Activated T-helper 1 cell treated with anti-CD3 and anti-CD28 coated beads, Interleukin-12 subunit alpha, Interleukin-12 subunit beta, Interleukin-2, Interleukin-4 antibody, amounts not matched to agents 30 ng/mL and 10 ng/mL and 1 ng/mL, durations not matched to agents 14 hours and 24 hours and 36 hours (primary cell): ENCODE results near the gene C3. TPM values are rescaled to one million over a fixed set of nuclear protein-coding genes. Genes with fewer than 3 reads are reported as not detected.
"Not testable (repeated sequence)": the region's sequence is repeated elsewhere in the genome, so short reads cannot be mapped to it uniquely, and the experiment has no call there.

Experiments used
- DNase-seq: peaks from one replicate; pipeline ENCODE4 v3.0.0; 2021; ENCODE audit warnings: low spot score
- H3K27ac Mint-ChIP-seq: one replicate; pipeline ENCODE4 v1.8.0; 2021; ENCODE audit warnings: mild to moderate bottlenecking, mixed read lengths
- H3K27me3 Mint-ChIP-seq: one replicate; pipeline ENCODE4 v1.8.0; 2022; ENCODE audit warnings: mild to moderate bottlenecking, moderate library complexity, mixed read lengths; ENCODE audit not compliant: insufficient read depth
- H3K36me3 Mint-ChIP-seq: one replicate; pipeline ENCODE4 v1.8.0; 2021; ENCODE audit warnings: low read depth, mixed read lengths
- H3K4me1 Mint-ChIP-seq: one replicate; pipeline ENCODE4 v1.8.0; 2021; ENCODE audit warnings: low read depth, mixed read lengths
- H3K4me3 Mint-ChIP-seq: one replicate; pipeline ENCODE4 v1.8.0; 2021; ENCODE audit warnings: mild to moderate bottlenecking, moderate library complexity, mixed read lengths
- H3K9me3 Mint-ChIP-seq: one replicate; pipeline ENCODE4 v1.8.0; 2021; ENCODE audit warnings: mixed read lengths
- intact Hi-C: fragments of 100-400 bp; cut with micrococcal nuclease; formaldehyde crosslinking; loops from one replicate; pipeline ENCODE4 v1.15.1; 2024
- total RNA-seq: library from RNA; stranded (reverse); gene quantifications from 2 replicates; pipeline ENCODE4 v1.2.3, GENCODE V29; 2022

C3 gene
- 6.1 and 7.2 TPM in 2 replicates for total RNA-seq

GRCh38 chr19:6720369-6721137, at the start of gene C3:
C3 (minus strand) TSS chr19:6720650; CDS start chr19:6720589, 61 bp downstream.
- Mint-ChIP-seq H3K36me3 (peaks cover 4% of the 10 kb centered on the region), H3K27ac (peak within 1 kb of the TSS; percentile 36), H3K27me3 (peaks cover 4% of the 10 kb centered on the region), H3K4me1 (peaks cover 32% of the 10 kb centered on the region), H3K9me3 (peaks cover 5% of the 10 kb centered on the region), H3K4me3 (no peak within 1 kb of the TSS)
- intact Hi-C loops: loop anchor here (5.0 kb wide), 1 partner anchor 88 kb away; no protein-coding TSS in a partner anchor
- no peak for DNase-seq

- peak overlapping the region; percentile 71 for H3K27ac Mint-ChIP-seq
- peaks cover 61% of the 10 kb centered on the region for H3K4me1 Mint-ChIP-seq
- peaks cover 4% of the 10 kb centered on the region for H3K9me3 Mint-ChIP-seq
- DNase-seq: no peak
- no peak overlapping the region for H3K4me3 Mint-ChIP-seq
- intact Hi-C loops: no loop called here
- no peaks in the 10 kb centered on the region for H3K27me3 Mint-ChIP-seq
- H3K36me3 Mint-ChIP-seq: peaks cover 5% of the 10 kb centered on the region
Observed at GRCh38 chr19:6769006-6769619, 48.7 kb upstream of the C3 start.

- peak; percentile 16 for DNase-seq
- peaks cover 54% of the 10 kb centered on the region for H3K4me1 Mint-ChIP-seq
- peak overlapping the region; percentile 88 for H3K4me3 Mint-ChIP-seq
- peaks cover 4% of the 10 kb centered on the region for H3K9me3 Mint-ChIP-seq
- H3K36me3 Mint-ChIP-seq: peaks cover under 1% of the 10 kb centered on the region
- intact Hi-C loops: no loop called here
- peak overlapping the region; percentile 89 for H3K27ac Mint-ChIP-seq
- H3K27me3 Mint-ChIP-seq: no peaks in the 10 kb centered on the region
Observed at GRCh38 chr19:6768236-6768785, 47.9 kb upstream of the C3 start.

GRCh38 chr19:6767357-6768235, 47.1 kb upstream of the C3 start, which contains the start of gene SH2D3A:
SH2D3A (minus strand) TSS chr19:6767435; CDS start chr19:6763748, 3,687 bp downstream.
- no peaks in the 10 kb centered on the region for H3K36me3 Mint-ChIP-seq
- peak; percentile 93 for DNase-seq
- H3K4me3 Mint-ChIP-seq: peak within 1 kb of the TSS; percentile 88
- peak within 1 kb of the TSS; percentile 89 for H3K27ac Mint-ChIP-seq
- intact Hi-C loops: loop anchor here (1.0 to 2.0 kb wide), 10 partner anchors 14 to 395 kb away; partner anchors contain the start of genes ALKBH7 and GPR108
- peaks cover 4% of the 10 kb centered on the region for H3K9me3 Mint-ChIP-seq
- no peaks in the 10 kb centered on the region for H3K27me3 Mint-ChIP-seq
- H3K4me1 Mint-ChIP-seq: peaks cover 53% of the 10 kb centered on the region

GRCh38 chr19:6767081-6767356, 46.6 kb upstream of the C3 start:
- intact Hi-C loops: loop anchor here (1.0 to 2.0 kb wide), 10 partner anchors 14 to 394 kb away; partner anchors contain the start of genes ALKBH7 and GPR108
- DNase-seq: no peak
- peak overlapping the region; percentile 87 for H3K27ac Mint-ChIP-seq
- H3K4me1 Mint-ChIP-seq: peaks cover 48% of the 10 kb centered on the region
- H3K27me3 Mint-ChIP-seq: no peaks in the 10 kb centered on the region
- H3K9me3 Mint-ChIP-seq: peaks cover 4% of the 10 kb centered on the region
- H3K4me3 Mint-ChIP-seq: peak overlapping the region; percentile 88
- H3K36me3 Mint-ChIP-seq: no peaks in the 10 kb centered on the region

- peaks cover under 1% of the 10 kb centered on the region for H3K36me3 Mint-ChIP-seq
- peak overlapping the region; percentile 88 for H3K4me3 Mint-ChIP-seq
- intact Hi-C loops: loop anchor here (1.0 to 2.0 kb wide), 10 partner anchors 13 to 394 kb away; partner anchors contain the start of genes ALKBH7 and GPR108
- DNase-seq: no peak
- no peaks in the 10 kb centered on the region for H3K9me3 Mint-ChIP-seq
- peaks cover 43% of the 10 kb centered on the region for H3K4me1 Mint-ChIP-seq
- H3K27ac Mint-ChIP-seq: peak overlapping the region; percentile 87
- no peaks in the 10 kb centered on the region for H3K27me3 Mint-ChIP-seq
Observed at GRCh38 chr19:6766357-6767080, 46.1 kb upstream of the C3 start.

GRCh38 chr19:6765738-6766356, 45.4 kb upstream of the C3 start:
- peak overlapping the region; percentile 88 for H3K4me3 Mint-ChIP-seq
- peaks cover 42% of the 10 kb centered on the region for H3K4me1 Mint-ChIP-seq
- no peaks in the 10 kb centered on the region for H3K27me3 Mint-ChIP-seq
- no peak for DNase-seq
- no peaks in the 10 kb centered on the region for H3K9me3 Mint-ChIP-seq
- peak overlapping the region; percentile 87 for H3K27ac Mint-ChIP-seq
- peaks cover 6% of the 10 kb centered on the region for H3K36me3 Mint-ChIP-seq
- intact Hi-C loops: loop anchor here (2.0 kb wide), 1 partner anchor 393 kb away; the partner anchor contains the start of gene ALKBH7

GRCh38 chr19:6762253-6762797, 41.9 kb upstream of the C3 start:
- intact Hi-C loops: not testable (repeated sequence)

GRCh38 chr19:6761053-6761676, 40.7 kb upstream of the C3 start:
- intact Hi-C loops: no loop called here
- DNase-seq: no peak
- H3K4me1 Mint-ChIP-seq: peaks cover 16% of the 10 kb centered on the region
- no peak overlapping the region for H3K4me3 Mint-ChIP-seq
- H3K9me3 Mint-ChIP-seq: no peaks in the 10 kb centered on the region
- no peak overlapping the region for H3K27ac Mint-ChIP-seq
- no peaks in the 10 kb centered on the region for H3K27me3 Mint-ChIP-seq
- H3K36me3 Mint-ChIP-seq: peaks cover 18% of the 10 kb centered on the region

More at GRCh38 chr19:6762253-6762797, 41.9 kb upstream of the C3 start:
- not testable (repeated sequence) for DNase-seq, H3K4me3 Mint-ChIP-seq, H3K27me3 Mint-ChIP-seq, H3K27ac Mint-ChIP-seq, H3K9me3 Mint-ChIP-seq
- H3K36me3 Mint-ChIP-seq: peaks cover 18% of the 10 kb centered on the region
- H3K4me1 Mint-ChIP-seq: peaks cover 26% of the 10 kb centered on the region

- DNase-seq: no peak
- Mint-ChIP-seq H3K4me1 (peaks cover 11% of the 10 kb centered on the region), H3K27me3 (no peaks in the 10 kb centered on the region), H3K9me3 (no peaks in the 10 kb centered on the region), H3K4me3 (no peak overlapping the region), H3K36me3 (peaks cover 18% of the 10 kb centered on the region), H3K27ac (no peak overlapping the region)
- intact Hi-C loops: no loop called here
Observed at GRCh38 chr19:6760606-6761005, 40.2 kb upstream of the C3 start.
